Measurements from ENCODE around the gene PLSCR5. TPM values are rescaled to one million over a fixed set of nuclear protein-coding genes. Genes with fewer than 3 reads are reported as not detected.
A peak's percentile ranks its signal among the peaks of the same experiment; 100 is the strongest.

Gene PLSCR5
- polyA plus RNA-seq, 1 of the 3 experiments (the other 2 are of a cell fraction): not detected

- no peak for TF ChIP-seq NFIC (IDR thresholded peaks at IDR 0.05; ENCODE audit: borderline replicate concordance)
- no peak for TF ChIP-seq FOXM1 (IDR thresholded peaks at IDR 0.05; ENCODE audit: low read depth)
- TF ChIP-seq GATA2 (CRISPR knock-in tag; IDR thresholded peaks at IDR 0.05): no peak
These were observed 24.0 kb downstream of the PLSCR5 start (continued) for GRCh38 chr3:146581080-146581601.

- ChIA-PET POLR2A (no interaction called here), CTCF (interaction anchor here (0.6 to 2.0 kb wide), 11 partner anchors 9 to 520 kb away, joined by 3 to 10 read pairs (median 5); no protein-coding TSS in a partner anchor)
- no peaks in the 10 kb centered on the region for H4K20me1 ChIP-seq (ENCODE audit: insufficient read depth)
- no peak overlapping the region for H3K4me3 ChIP-seq (ENCODE audit: low read depth in 2 of 2, low read length in 1 of 2)
- no peaks in the 10 kb centered on the region; the same call in 1 of the 2 replicates for H3K27me3 ChIP-seq (ENCODE audit: insufficient read depth)
- H3K4me1 ChIP-seq (ENCODE audit: control insufficient read depth in 1 of 2, insufficient read depth in 2 of 2, low read depth in 1 of 2, low read length in 1 of 2): no peaks in the 10 kb centered on the region
- H3K27ac ChIP-seq (ENCODE audit: low read depth in 2 of 2, low read length in 1 of 2): no peak overlapping the region
- peak; percentile 1 for DNase-seq
- H3K36me3 ChIP-seq (replicated peaks in 1 of 2; ENCODE audit: control insufficient read depth in 1 of 2, insufficient read depth in 2 of 2, low read length in 1 of 2): no peaks in the 10 kb centered on the region
- no peak overlapping the region for H3K9ac ChIP-seq
- no peaks in the 10 kb centered on the region for H3F3A ChIP-seq (replicated peaks; ENCODE audit: insufficient read depth)
- no peaks in the 10 kb centered on the region for H3K9me2 ChIP-seq
- H3K79me2 ChIP-seq (ENCODE audit: insufficient read depth): no peaks in the 10 kb centered on the region
- no peak overlapping the region for H2AFZ ChIP-seq (ENCODE audit: low read depth)
- H3K9me3 ChIP-seq: no peaks in the 10 kb centered on the region
- no peak overlapping the region for H3K4me2 ChIP-seq
- TF ChIP-seq SMC3 (IDR thresholded peaks at IDR 0.05; ENCODE audit: low read depth, low read length): peak; percentile 43
- TF ChIP-seq RAD21 (IDR thresholded peaks at IDR 0.05; ENCODE audit: low read length): peak; percentile 72
- no peak for TF ChIP-seq FOXM1 (IDR thresholded peaks at IDR 0.05; ENCODE audit: low read depth)
- peak; percentile 69 for TF ChIP-seq CTCF (IDR thresholded peaks at IDR 0.05)
These were observed 27.5 kb downstream of the PLSCR5 start for GRCh38 chr3:146577662-146578061.

- Histone ChIP-seq H3F3A (replicated peaks; ENCODE audit: insufficient read depth) (no peaks in the 10 kb centered on the region), H3K9me2 (no peaks in the 10 kb centered on the region), H3K9ac (no peak overlapping the region), H4K20me1 (ENCODE audit: insufficient read depth) (no peaks in the 10 kb centered on the region), H3K36me3 (replicated peaks in 1 of 2; ENCODE audit: control insufficient read depth in 1 of 2, insufficient read depth in 2 of 2, low read length in 1 of 2) (no peaks in the 10 kb centered on the region), H3K4me1 (ENCODE audit: control insufficient read depth in 1 of 2, insufficient read depth in 2 of 2, low read depth in 1 of 2, low read length in 1 of 2) (no peaks in the 10 kb centered on the region), H2AFZ (ENCODE audit: low read depth) (no peak overlapping the region), H3K9me3 (no peaks in the 10 kb centered on the region), H3K4me3 (ENCODE audit: low read depth in 2 of 2, low read length in 1 of 2) (no peak overlapping the region), H3K79me2 (ENCODE audit: insufficient read depth) (no peaks in the 10 kb centered on the region), H3K27ac (ENCODE audit: low read depth in 2 of 2, low read length in 1 of 2) (no peak overlapping the region), H3K4me2 (no peak overlapping the region), H3K27me3 (ENCODE audit: insufficient read depth) (peaks cover 5% of the 10 kb centered on the region; the same call in 1 of the 2 replicates)
- WGBS (ENCODE audit: low lambda C conversion rate): 11% methylated on average over 2 of the region's 2 CpGs
- ChIA-PET CTCF (interaction anchor here (0.7 kb wide), 1 partner anchor 458 kb away, joined by 3 read pairs; no protein-coding TSS in a partner anchor), POLR2A (no interaction called here)
- TF ChIP-seq RAD21 (IDR thresholded peaks at IDR 0.05; ENCODE audit: low read length) (no peak), FOXM1 (IDR thresholded peaks at IDR 0.05; ENCODE audit: low read depth) (no peak), SMC3 (IDR thresholded peaks at IDR 0.05; ENCODE audit: low read depth, low read length) (no peak)
- DNase-seq: no peak
These were observed 29.5 kb downstream of the PLSCR5 start for GRCh38 chr3:146575636-146576035.

GRCh38 chr3:146574173-146574572 lies 31.0 kb downstream of the PLSCR5 start:
- H3K4me3 ChIP-seq (ENCODE audit: low read depth in 2 of 2, low read length in 1 of 2): no peak overlapping the region
- no peaks in the 10 kb centered on the region for H3F3A ChIP-seq (replicated peaks; ENCODE audit: insufficient read depth)
- H3K4me2 ChIP-seq: no peak overlapping the region
- H3K27ac ChIP-seq (ENCODE audit: low read depth in 2 of 2, low read length in 1 of 2): no peak overlapping the region
- no peaks in the 10 kb centered on the region for H3K4me1 ChIP-seq (ENCODE audit: control insufficient read depth in 1 of 2, insufficient read depth in 2 of 2, low read depth in 1 of 2, low read length in 1 of 2)
- ChIA-PET CTCF (interaction anchor here (1.2 kb wide), 1 partner anchor 12 kb away, joined by 3 read pairs; no protein-coding TSS in a partner anchor), POLR2A (no interaction called here)
- H3K27me3 ChIP-seq (ENCODE audit: insufficient read depth): peaks cover 5% of the 10 kb centered on the region; the same call in 1 of the 2 replicates
- H3K9me2 ChIP-seq: no peaks in the 10 kb centered on the region
- H3K9ac ChIP-seq: no peak overlapping the region
- H3K79me2 ChIP-seq (ENCODE audit: insufficient read depth): no peaks in the 10 kb centered on the region
- no peaks in the 10 kb centered on the region for H4K20me1 ChIP-seq (ENCODE audit: insufficient read depth)
- H3K9me3 ChIP-seq: no peaks in the 10 kb centered on the region
- H2AFZ ChIP-seq (ENCODE audit: low read depth): no peak overlapping the region
- 11% methylated on average over 1 of the region's 1 CpG for WGBS (ENCODE audit: low lambda C conversion rate)
- H3K36me3 ChIP-seq (replicated peaks in 1 of 2; ENCODE audit: control insufficient read depth in 1 of 2, insufficient read depth in 2 of 2, low read length in 1 of 2): no peaks in the 10 kb centered on the region
- no peak for DNase-seq
- TF ChIP-seq ZBTB33 (IDR thresholded peaks at IDR 0.05; ENCODE audit: borderline replicate concordance, low read depth) (no peak), FOSL2 (IDR thresholded peaks at IDR 0.05; ENCODE audit: borderline replicate concordance, low read depth) (no peak), RXRA (IDR thresholded peaks at IDR 0.05; ENCODE audit: borderline replicate concordance, low read depth) (no peak), MXI1 (IDR thresholded peaks at IDR 0.05; ENCODE audit: low read depth, low read length) (no peak), PBX3 (IDR thresholded peaks at IDR 0.05) (no peak)

Measured in SK-N-SH (cell line).